OCI-LY3 (cell line): ENCODE data around the gene ZBTB48.

Source experiments
- CTCF ChIP-seq: fragments of 200-600, 300-600 bp; sonication (generic); IDR thresholded peaks from 2 replicates; pipeline ENCODE4 v1.5.1; 2014; ENCODE audit warnings: antibody characterized with exemption, low read length, low read depth
- EZH2phosphoT487 ChIP-seq: fragments of 200-600 bp; shearing (Covaris generic); IDR thresholded peaks from 2 replicates; pipeline ENCODE4 v1.6.1; 2018; ENCODE audit warnings: antibody characterized with exemption, mixed run types, low read depth

- TF ChIP-seq CTCF (no peak), EZH2phosphoT487 (no peak)
Measured at GRCh38 chr1:6599141-6599975, 19.6 kb downstream of the ZBTB48 start.
